Kidney capillary endothelial cell (primary cell): Measurements from ENCODE around the gene CHRNE.

Experiments used
- DNase-seq: peaks from one replicate; pipeline ENCODE4 v3.0.0-alpha.2; 2018; ENCODE audit warnings: low spot score

The CHRNE gene

DNA sequence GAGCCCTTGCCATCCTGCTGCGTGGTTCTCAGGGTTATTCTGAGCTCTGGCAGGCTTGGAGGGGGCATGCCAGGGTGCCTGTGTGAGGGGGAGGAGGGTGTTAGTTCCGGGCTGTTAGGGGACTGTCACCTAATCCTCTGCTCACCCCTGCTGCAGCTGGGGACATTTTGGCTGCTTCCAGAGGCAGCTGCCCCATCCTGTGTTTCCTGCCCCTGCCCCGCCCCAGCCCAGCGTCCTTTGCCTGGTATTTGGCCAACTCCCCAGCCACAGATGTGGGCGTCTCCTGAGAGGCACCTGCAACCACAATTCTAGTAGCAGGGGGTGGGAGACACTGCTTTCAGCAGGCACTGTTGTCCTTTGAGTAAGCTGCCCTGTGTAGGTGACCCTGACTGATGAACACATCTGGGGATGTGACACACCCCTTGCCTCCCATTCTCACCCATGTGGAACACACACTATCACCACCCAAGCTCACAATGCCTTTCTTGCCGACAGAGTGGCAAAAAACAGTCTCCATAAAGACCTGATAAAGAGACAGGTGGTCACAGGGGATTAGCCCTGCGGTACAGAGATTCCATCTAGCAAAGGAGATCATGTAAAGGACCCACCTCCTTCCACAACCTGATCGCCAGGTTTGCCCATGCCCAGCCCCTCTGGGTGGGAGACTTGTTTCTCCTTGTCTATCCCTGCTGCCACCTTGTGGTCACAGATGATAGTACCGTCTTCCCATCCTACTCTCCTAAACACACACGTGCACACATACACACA, at the start of gene CHRNE:
Gene CHRNE (minus strand): TSS at position 48 of the 768 bp plus-strand sequence. CDS start 35 bp downstream, at position 13.
- DNase-seq, result peak; percentile 54

DNA sequence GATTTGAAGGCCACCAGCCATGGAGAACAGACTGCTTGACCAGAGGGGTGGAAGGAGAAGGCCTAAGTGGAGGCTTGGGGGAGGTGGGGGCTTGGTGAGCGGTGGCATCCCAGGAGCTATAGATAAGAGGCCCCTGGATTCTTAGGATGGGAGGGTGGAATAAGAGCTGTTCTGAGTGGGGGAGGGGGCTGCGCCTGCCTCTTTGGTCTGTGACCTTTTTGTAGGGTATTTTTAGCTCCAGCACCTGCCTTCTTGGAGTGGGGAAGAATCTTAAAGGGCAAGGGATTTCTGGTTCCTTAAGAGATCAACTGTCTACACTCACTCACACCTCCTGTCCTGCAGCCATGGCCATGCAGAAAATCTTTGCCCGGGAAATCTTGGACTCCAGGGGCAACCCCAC, 48.6 kb upstream of the CHRNE start:
- DNase-seq, result no peak

DNA sequence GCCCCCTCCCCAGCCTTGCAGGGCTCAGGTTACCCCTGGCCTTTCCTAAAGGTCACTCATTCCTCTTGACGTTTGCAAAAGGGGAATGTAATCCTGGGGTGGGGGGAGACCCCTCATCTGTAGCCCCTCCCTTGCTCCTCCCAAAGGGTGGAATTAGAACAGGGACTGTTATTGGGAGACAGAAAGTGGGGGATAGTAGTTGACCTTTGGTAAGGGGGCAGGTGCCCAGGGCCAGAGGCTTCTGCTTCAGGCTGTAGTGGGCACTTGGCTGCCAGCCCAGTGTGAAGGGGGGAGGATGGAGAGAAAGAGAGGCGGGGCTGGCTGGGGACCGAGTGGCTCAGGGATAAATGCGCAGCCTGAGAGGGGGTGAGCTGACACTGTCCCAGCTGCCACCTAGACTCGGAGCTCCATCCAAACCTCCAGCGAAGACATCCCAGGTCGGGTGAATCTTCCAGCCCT, 47.9 kb upstream of the CHRNE start, which contains the start of gene ENO3:
Gene ENO3 (plus strand): TSS at position 374 of the 459 bp plus-strand sequence. CDS start 711 bp downstream, outside the sequence.
- DNase-seq, result no peak

DNA sequence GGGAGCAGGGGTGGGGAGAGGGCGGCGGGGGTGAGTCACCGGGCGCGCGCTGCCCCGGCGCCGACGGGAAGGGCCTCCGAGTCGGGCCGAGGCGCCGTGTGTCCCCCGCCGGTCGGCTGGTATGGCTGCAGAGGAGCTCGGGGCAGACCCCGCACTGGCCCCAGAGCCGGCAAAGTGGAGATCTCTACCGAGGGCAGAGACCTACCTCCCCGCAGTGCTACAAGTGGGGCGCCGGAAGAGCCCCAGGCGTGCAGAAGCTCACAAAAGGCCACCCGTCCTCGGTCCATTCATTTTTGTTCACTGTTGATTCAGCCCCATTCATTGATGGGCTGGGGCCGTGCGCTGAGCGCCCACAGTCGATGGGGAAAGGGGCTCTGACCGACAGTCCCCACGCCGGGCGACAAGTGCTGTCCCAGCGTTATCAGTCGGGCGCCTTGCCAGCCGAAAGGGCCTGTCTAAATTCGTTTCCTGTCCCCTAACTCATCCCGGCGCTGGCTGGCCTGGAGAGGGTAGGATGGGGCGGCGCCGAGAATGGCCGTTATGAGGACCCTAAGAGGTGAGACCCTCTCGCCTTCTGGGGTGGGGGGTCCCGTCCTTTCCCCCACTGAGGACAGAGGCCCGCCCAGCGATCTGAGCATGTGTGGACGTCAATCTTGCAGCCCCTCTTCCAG, 47.3 kb upstream of the CHRNE start:
- DNase-seq, result no peak

DNA sequence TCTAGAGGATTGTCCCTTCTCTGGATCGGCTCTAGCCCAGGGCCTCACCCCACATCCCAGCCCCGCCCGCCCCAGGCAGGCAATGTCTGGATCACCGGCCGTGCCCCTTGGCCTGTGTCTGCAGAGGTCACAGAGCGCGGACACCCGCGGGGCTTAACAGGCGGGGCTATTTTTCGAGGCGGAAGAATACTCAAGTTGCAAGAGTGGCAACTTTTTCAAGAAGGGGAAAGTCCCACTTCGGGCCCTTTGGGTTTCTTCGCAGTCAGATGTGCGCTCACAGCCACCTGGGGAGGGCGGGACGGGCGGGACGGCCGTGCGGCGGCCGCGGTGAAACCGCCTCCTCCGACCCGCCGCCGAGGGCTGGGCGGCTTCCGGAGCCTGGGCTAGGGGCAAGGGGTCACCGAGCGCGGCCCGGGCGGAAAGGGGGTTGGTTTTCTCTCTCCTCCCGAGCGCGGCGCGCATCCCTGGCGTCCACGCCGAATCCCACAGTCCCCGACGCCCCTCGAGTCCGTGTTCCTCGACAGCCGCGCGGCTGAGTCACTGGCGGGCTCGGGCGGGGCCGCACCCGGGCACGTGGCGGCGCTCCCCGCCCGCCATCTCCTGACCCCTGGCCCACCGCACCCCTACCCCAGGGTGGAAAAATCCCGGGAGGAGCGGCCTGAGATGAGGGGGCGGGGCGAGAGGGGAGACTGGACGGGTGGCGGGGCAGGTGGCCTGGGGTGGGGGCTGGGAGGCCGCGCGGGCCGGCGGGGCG, 46.6 kb upstream of the CHRNE start:
- DNase-seq, result no peak

DNA sequence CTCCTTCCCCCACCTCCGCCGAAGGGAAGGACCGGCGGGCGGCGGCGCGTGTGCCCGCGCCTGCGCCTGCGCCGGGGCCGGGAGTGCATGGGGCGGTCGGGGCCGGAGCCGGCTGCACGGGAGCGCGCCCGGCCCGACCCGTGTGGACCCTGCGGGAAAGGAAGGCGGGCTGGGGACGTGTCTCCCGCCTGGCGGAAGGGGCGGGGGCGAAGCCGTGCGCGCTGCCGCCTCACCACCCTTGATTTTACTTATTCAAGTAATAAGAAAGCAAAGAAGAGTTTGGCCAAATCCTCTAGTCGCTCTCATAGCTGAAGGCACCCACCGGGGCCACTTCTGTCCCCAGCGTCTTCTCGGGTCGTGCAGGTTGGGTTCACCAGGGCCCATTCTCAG, 46.0 kb upstream of the CHRNE start:
- peak; percentile 71 for DNase-seq

DNA sequence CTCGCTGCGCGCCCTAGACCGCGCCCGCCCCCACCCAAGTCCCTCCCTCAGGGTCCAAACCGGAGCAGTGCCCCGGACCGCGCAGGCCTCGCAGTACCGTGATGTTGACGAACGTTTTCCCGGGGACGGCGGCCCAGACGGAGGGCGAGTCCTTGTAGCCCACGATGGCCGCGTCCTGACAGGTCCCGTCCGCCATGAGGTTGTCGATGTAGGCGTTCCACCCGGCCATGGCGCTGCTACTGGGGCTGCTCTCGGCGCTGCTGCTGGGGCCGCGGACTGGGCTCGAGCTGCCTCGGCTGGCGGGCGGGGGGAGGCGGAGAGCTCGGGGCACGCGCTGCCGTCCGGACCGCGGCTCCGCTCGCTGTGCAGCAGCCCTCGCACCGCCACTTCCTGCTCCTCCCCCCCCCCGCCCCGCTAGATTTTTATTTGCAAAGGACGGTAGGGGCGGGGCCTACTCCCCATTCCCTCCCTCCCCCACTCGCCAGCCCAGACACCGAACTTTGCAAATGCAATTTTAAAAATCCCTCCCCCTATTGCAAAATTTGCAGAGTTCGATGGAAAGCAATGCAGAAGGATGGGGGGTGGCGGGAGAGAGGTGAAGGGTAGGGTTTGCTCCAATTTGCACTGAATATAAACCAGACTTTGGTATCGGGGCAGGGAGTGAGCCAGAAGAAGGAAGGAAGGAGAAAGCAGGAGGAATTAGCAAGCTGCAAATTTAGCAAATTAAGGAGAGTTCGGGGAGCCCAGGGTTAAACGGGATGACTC, 45.5 kb upstream of the CHRNE start, which contains the start of gene PFN1:
Gene PFN1 (minus strand): TSS at position 365 of the 765 bp plus-strand sequence. CDS start 136 bp downstream, at position 229.
- DNase-seq, result peak; percentile 74

DNA sequence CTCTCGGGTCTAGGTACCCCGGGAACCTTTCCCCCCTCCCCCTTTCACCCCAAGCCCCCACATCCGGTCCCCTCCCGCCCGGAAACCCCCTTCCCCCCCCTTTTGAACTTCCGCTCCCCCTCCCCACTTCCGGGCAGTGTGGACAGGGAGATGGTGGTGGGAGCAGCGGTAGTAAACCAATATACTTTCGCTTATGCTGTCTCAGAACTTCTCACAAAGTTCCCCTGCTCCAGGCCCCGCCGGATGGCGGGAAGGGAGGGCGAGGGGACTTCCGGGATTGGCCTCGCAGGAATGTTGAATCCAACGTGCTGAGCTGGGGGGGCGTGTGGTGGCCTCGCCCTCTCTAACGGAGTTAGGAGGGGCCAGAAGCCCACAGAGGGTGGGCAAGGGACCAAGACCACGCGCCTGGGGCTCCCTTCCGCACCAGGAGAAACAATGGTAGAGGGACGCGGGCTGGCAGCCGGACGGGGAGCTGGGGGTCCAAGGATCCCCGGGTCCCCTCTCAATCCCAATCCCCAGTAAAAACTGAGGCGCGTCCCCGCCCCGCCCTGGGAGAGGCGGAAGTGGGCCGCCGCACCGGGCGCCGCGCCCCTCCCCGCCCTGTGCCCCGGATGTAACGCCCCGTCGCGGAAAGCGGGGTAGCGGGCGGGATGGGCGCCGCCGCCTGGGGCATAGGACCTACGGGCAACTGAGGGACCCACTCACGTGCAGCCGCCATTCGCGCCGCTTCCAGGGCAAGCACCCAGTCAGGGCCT, 44.7 kb upstream of the CHRNE start:
- no peak for DNase-seq

DNA sequence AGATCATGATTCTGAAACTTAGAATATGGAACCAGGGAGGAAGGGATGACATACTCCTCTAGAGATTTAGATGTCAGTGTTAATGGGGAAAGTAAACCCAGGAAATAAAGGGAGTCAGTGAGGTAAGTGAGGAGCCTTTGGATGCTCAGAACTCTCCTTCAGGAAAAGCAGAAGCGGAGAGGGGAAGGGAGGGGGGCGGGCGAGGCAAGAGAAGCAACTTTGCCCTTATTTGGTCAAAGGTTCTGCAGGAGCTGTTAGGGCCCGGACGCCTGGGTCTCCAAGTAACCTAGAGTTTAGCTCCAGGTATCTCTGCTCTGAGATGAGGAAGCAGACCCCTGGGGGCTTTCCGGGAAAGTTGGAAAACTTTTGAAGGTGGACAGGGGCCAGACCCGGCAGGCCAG, 44.1 kb upstream of the CHRNE start:
- DNase-seq, result no peak

DNA sequence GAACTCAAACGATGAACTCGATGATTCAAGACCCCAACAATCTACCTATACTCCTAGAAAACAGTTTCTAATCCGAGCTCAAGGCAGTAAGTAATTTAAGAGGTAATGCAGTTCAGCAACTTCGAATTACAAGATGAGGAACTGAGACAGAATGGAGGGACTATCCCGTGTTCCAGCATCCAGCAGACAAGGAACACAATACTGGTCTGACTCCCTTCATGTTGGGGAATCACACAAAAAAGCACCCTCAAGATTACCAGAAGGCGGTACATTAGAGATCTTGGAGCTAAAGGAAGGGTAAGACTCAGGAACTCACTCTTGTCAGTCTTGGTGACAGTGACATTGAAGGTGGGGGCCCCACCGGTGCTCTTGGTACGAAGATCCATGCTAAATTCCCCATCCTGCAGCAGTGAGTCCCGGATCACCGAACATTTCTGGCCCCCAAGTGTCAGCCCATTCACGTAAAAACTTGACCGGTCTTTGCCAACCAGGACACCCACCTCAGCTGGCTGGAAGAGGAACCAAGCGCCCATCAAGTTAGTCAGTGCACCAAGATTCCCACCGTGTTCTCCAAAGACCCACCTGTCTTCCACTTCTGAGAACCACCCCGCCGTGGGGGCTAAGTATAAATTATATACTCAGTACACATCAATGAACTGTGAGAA, 43.5 kb upstream of the CHRNE start:
- no peak for DNase-seq

DNA sequence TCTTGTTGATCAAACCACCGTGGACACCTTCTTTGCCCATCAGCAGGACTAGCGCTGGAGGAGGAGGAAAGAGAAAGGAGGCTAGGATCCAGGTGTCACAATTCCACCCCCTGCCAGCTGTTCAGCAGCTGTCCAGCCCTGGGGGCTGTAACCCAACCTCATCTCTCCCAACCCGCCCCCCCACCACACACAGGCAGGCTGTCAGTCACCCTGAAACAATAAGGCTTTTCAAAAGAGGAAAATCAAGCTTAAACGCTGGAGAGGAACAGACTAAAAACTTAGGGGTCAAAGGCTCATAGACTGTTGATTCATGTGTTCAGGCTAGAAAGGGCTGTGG, 43.0 kb upstream of the CHRNE start:
- DNase-seq, result no peak

DNA sequence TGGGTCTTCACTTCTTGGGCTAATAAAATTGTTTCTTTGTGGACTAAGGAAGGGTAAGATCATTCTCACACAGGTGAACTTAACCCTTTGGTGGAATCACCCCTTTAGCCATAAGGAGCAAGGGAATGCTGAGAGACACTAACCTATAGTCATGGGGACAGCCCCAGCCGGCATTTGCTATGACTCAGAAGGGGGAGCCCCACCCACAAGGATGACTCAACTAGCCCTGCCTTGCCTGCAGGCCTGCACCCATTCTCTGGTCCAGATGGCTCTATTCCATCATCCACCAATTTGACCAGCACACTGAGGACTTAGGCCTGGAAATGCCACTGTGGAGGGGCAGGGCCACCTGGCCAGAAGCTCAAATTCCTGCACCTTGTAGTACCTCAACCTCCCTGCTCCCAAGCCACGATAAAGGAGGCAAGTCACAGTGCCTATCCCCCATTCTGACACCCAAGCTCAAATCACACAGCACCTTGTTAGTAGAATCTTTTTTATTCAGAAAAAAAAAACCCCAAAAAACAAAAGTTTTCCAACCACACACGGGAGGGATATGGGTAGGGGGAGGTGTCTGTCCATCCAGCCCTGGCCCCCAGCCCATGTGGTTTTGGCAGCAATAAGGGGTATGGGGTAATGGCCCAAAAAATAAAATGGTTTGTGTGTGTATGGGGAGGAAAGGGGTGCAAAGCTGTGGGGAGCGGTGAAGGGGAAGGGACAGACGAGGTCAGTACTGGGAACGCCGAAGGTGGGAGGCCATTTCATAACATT, 42.5 kb upstream of the CHRNE start:
- peak; percentile 79 for DNase-seq

DNA sequence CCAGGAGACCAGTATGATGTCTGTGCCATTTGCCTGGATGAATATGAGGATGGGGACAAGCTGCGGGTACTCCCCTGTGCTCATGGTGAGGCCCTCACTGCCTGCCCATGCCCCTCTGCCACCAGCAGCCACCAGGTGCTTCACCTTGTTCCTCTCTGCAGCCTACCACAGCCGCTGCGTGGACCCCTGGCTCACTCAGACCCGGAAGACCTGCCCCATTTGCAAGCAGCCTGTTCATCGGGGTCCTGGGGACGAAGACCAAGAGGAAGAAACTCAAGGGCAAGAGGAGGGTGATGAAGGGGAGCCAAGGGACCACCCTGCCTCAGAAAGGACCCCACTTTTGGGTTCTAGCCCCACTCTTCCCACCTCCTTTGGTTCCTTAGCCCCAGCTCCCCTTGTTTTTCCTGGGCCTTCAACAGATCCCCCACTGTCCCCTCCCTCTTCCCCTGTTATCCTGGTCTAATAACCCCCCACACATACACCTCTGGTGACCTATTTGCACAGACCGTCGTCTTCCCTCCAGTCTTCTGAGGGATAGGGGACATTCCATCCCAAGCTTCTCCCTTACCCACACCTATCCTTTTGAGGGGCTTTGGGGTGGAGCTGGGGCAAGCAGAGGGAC, 41.8 kb upstream of the CHRNE start:
- DNase-seq, result no peak

DNA sequence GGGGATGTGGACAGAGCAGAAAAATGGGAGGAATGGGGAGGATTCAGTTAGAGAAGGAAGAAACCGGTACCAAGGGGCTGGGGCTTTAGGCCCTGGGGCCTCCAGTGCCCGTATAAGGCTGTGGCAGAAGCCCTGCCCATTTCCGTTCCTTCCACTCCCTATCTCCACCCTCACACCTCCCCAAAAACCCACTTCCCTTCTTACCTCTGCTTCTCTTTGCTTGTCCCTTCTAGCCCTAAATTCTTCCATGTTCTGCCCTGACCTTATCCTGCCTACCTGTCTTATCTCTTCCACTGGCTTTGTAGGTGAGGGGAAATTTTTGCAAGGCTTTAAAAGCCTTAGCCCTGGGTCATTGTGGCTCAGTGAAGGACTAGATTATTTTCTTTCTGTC, 41.3 kb upstream of the CHRNE start:
- no peak for DNase-seq

DNA sequence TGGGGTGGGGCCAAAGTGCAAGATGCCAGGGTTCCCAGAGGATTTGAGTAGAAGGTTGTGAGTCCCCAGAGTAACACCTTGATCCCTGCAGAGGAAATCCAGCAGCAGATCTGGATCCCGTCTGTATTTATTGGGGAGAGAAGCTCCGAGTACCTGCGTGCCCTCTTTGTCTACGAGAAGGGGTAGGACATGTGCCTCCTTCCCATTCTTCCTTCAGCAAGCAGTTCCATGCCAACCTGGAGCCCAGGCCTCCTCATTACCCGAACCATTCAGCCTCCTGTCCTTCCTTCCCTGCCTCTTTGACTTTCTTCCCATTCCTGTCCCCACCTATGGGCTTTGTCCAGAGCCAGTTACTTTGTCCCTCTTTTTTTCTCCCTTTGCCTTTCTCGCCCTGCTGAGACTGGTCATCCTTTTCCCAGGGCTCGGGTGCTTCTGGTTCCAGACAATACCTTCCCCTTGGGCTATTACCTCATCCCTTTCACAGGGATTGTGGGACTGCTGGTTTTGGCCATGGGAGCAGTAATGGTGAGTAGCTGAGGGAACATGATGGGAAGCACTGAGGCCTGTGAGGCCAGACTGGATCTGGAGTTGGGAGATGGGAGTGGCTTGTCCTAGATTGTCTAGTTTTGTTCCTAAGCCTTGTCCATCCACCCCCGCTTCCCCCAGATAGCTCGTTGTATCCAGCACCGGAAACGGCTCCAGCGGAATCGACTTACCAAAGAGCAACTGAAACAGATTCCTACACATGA, 40.0 kb upstream of the CHRNE start:
- DNase-seq, result peak; percentile 13

DNA sequence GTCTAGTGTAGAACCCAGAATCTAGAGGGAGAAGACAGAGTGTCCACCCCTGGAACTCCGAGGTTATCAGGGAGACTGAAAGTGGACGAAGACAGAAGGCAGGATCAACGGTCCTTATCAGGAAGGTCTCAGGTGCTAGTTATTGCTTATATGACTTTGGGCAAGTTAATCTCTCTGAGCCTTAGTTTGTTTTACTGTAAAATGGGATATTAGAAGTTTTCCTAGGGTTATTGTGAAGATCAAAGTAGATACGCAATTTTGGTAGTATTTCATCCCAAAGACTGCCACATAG, 38.4 kb upstream of the CHRNE start:
- DNase-seq, result no peak

DNA sequence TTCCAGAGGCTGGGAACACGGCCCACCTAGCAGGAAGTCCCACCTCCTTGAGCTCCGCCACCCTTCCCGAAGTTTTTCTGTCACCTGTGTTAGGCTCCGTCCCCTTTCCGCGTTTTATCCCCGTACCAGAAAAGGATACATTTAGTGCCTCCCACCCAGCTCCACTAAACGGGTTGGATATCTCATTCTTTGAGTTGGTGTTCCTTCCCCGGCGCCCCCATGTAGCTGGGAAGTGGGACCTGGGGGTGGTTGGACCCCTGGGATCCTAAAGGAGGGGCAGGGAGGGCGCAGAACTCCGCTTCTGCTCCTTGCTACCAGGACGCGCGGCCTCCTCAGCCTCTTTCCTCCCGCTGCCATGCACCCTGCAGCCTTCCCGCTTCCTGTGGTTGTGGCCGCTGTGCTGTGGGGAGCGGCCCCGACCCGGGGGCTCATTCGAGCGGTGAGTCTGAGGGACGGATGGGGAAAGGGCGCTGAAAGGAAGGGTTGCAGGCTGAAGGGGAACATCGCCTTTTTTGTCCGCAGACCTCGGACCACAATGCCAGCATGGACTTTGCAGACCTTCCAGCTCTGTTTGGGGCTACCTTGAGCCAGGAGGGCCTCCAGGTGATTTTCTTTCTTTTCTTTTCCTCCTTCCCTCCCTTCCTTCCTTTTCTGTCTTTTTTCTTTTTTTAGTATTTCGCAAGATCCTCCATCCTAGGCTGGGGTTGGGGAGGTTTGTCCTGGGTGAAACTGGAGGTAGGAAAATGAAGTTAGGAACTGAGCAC, 37.8 kb upstream of the CHRNE start:
- DNase-seq, result peak; percentile 21
